OCI-M2 (cell line): ENCODE results near the gene TMA7B.

Experiments
- DNase-seq: peaks from one replicate; lab custom pipeline; 2025; ENCODE audit not compliant: unreplicated experiment; lab: John Stamatoyannopoulos, UW

Gene TMA7B

DNA sequence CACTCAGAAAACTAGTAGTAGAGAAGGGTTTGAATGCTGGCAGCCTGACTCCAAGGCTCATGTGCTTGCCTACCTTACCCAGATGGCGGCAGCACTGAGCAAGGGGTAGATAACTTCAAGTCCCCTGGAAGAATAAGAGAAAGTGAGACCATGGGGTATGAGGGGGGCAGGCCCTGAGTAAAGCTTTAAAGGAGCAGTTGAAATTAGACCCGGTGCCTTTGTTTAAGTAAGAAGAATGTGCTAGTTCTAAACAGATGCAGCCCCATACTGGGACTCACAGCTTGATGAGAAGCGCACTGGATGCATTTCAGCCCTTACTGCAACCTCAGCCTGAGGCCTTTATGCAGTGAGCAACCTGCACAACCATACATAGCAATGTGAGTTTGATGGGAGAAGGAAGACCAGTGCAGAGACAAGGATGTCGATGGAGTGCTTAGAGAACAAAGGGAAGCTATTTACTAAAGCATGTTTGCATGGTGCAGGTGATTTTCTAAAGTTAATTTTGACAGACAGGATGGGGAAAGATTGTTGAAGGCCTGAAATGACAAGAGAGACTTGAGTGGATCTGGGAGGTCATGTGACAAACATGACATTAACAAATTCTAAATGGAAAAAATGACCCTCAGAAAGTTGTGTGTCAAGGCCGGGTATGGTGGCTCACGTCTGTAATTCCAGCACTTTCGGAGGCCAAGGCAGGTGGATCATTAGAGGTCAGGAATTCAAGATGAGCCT lies 27.1 kb upstream of the TMA7B start:
- no peak for DNase-seq

DNA sequence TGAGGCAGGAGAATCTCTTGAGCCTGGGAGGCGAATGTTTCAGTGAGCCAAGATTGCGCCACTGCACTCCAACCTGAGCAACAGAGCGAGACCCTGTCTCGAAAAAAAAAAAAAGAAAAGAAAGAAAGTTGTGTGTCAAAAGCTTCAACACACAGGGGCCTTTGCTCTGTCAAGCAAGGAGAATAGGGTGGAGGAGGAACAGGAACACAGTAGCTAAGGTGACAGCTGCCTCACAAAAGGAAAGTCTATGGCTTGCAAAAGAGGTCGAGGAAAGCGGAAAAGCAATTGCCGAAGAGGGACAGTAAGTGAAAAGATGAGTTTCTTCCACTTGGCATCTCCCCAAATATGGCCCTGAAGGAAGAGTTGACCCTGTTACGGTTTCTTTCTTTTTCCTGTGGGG lies 26.5 kb upstream of the TMA7B start:
- DNase-seq = no peak

DNA sequence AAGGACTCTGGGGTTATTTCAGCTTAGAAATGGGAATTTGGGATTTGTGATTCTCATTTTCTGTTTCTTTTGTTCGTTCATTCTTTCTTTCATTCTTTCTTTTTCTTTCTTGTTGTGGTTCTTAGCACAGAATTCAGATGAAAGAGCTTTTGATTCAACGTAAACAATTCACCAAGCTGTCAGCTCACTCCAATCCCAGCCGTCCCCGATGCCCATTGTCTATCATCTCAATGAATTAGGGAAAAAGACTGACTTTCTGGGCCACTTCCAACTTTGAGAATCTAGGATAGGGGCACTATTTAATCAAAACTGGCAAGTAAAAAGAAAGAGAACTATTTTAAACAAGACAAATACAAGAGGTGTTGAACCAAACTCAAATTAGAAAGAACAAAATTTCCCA lies 25.1 kb upstream of the TMA7B start:
- no peak for DNase-seq

DNA sequence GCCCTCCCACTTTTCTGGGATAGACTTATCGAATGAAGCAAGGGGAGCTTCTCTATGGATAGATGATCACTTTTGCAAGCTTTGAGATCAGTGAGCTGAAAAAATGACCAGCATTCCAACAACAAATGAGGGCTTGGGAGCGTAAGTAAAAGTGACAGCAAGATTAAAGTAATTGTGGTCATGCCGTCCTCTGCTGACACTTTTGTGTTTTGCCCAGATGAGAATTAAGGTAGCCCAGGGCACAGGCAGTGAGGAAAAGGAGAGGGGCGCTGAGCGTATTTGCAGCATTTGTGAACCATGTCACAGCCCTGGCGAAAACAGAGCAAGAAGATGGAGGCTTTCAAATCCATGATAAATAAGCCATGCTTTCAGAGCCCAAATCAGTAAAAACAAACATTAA lies 24.6 kb upstream of the TMA7B start:
- no peak for DNase-seq

DNA sequence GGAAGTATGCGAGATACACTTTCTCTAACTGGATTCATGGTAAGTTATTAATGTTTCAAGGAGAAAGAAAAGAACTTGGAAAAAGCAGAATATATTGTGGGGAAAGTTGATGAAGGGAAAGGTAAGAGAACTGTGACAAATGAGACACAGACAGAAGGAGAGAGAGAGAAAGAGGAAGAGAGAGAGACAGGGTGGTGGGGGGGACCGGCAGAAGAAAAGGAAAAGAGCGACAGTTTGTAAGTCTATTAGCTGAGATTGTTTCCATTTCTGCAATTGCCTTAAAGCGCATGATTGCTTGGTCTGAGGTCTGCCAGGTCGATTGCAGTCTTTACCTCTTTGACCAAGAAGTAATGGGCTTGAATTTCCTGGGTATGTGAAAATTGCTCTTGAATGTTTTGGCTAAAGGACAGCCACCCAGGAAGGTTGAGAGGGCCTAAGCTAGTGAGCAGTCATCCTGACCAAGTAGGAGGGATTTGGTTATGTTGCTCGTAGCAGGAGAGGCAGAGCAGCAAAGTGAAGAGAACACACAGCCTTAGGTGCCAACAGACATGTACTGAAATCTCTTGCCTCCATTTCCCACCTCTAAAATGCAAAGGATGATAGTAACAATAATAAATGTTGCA lies 23.6 kb upstream of the TMA7B start:
- no peak for DNase-seq

DNA sequence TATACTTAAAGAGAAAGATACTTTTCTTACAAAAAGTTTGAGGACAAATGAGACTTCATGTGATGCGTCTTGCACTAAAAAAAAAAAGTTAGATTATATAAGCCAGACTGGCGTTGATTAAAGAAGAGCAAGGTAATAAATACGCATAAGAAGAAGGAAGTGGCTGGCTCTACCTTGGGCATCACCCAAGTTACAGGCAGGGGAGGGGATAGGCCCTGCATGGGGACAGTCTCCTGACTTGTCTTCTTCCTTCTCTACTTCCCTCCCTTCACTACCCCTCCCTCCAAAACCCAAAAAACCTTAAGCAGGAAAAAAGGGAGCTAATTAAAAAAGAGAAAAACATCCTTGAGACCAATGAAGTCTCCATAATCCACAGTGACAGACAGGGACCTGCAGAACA lies 22.3 kb upstream of the TMA7B start:
- DNase-seq = no peak

DNA sequence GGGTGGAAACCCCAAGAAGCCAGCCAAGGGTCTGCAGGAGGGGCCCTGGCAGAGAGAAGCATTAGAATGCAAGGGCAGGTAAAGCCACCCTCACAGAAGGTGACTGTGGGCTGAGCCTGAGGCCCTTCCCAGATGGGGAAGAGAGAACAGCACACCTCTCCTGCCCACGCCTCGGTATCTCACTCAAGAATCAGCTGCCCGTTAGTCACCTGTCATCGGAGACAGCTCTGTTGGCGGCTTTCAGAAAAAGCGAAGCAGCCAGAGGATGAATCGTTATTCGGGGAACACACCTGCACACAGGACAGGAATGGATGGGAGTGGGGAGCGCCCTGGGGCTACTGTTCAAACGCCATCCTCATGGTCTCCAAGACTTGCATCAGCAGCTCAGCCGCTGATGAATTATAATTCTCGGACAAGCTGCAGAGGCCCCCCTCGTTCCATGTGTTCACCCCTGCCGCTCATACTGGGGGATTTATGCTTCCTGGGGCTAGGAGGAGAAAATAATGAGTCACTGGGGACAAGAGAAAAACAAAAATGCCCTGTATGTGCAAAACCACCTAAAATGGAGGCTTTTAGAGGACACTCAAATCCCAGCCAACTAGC lies 21.6 kb upstream of the TMA7B start:
- DNase-seq = no peak

DNA sequence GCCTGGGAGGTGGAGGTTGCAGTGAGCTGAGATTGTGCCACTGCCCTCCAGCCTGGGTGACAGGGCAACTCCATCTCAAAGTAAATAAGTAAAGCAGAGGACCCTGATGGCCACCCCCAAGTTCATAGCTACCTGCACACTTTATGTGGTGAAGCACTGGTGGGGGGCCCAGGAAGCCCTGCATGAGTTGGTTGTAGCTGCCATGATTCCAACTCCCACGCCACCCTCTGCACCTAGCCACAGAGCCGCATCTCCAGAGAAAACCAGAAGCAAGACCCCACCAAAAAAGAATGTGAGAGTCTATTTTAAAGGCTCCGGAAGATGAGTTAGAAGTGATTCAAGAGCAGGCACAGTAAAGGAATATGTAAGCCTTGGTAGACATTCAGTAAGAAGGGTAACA lies 20.4 kb upstream of the TMA7B start:
- DNase-seq = no peak

DNA sequence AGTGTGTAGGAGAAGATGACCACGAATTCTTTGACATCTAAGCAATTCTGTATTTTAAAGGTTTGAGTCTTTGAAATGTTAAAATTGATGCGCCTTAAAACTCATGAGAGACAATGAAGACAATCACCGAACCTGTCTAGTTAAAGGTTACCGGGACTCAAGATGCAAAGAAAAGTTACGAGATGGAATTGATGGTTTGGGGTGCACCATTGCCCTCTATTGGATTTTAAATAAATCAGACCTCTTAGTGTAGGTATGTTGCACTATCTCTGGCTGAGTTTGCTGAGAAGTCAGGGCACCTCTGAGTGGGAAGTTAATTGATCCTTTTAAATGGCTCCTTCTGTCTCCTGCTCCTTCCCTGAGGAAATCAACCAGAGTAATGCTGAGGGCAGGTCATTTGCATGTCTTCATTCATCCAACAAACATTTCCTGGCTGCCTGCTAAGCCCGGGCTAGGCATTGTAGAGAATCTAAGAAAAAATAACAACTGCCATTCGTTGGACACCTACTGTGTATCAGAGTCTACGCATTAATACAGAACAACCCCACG lies 19.4 kb upstream of the TMA7B start:
- no peak for DNase-seq

DNA sequence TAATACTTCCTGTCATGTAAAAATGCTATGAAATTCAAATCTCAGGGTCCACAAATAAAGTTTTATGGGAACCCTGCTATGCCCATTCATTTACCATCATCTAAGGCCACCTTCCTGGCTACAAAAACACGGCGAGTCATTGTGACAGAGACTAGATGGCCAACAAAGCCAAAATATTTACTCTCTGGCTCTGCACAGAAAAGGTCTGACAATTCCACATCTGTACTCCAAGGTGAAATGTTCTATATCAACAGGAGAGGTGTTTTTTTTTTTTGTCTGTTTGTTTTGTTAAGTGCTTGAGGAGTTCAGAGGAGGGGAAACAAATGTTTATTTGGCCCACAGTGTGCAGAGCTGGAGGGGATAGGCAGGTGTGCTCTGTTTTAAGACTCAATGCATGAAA lies 18.6 kb upstream of the TMA7B start:
- DNase-seq = no peak

DNA sequence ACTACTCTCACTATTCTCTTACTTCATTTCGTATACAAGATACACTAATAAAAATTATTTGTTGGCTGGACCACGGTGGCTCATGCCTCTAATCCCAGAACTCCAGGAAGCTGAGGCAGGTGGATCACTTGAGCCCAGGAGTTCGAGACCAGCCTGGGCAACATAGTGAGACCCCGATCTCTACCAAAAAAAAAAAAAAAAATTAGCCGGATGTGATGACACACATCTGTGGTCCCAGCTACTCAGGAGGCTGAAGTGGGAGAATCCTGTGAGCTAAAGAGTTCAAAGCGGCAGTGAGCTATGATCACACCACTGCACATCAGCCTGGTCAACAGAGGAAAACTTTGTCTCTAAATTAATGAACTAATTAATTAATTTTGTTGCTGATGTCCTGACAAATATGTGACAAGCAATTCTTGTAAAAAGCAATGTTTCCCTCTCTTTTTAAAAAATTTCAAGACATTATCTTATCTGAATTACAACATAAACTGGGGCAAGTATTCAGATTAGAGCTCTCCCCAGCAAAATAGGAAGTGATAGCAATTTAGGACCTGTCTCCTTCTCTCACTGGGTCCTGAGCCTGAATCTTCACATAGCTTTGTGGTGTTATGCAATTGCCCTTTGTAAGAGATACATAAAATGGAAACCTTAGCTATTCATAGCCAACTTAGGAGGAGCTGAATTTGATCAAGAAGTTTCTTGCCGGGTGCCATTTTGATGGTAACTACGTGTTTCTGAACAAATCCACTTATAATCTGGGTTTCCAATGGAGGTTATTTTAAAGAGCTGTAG lies 17.6 kb upstream of the TMA7B start:
- DNase-seq = no peak

DNA sequence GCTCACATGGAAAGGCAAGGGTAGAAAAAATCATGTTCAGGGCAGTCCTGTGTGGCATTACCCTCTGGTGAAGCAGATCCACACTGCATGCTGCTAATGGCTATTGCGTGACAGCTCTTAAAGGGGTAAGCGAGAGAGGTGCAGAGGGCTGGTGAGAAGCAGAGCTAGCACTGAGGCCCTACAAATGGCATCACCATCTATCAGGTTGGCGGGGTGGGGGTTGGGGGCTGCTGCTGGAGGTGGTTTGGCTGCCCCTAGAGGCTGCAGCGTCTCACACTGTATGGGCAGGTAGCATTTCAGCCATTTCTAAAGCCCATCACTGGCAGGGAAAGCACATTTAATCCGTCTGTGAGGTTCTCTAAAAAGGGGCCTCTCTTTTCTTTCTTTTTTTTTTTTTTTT lies 16.9 kb upstream of the TMA7B start:
- DNase-seq = no peak

DNA sequence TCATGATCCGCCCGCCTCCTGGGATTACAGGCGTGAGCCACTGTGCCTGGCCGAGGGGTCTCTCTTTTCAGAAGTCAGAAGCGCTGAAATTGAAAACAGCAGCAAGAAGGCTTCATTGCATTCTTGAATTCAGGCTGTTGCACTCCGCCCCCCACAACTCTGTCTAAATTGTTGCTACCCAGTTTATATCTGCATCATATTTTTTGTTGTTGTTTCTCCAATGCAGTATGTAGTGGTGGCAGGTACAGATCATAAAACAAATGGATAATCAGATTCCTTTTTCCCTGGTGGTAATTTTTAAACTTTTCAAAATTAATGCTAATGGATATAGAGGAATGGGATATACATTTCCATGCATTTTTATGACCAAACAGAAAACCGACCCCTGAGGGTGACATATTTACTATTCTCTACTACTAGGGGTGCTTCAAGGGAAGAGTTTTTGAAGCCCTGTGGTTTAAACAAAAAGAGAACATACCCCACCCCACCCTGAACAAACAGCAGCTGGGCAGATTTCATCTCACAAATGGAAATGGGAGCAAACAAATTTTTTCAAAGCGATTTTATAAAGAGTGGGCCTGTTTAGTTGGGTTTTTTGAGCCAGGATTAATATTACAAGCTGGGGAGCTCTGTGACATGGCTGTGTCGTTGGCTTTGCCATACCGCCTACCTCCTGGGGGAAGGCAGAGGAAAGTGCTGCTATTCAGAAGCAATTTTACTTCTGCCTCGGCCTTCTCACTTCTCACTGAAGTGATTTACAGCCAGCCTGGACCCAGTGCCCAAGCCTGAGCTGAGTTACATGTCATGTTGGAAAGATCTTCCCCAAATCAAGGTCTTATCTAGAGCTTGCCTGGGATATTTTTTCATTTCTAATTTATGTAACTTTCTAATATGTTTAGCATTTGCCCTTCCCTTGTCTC lies 16.0 kb upstream of the TMA7B start:
- DNase-seq = no peak

DNA sequence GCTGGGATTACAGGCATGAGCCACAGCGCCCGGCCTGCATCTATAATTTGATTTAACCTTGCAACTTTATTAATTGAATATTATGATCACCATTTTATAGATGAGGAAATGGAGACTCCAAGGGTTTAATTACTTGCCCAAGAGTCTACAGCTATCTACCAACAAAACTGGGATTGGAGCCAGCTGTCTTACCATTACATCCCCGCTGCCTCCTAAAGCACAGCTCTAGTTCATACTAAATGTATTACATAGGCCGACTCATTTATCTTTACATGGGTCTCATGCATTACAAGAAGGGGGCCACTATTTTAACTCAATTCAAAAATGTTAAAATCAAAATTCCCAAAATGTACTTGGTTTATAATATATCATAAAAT lies 14.1 kb upstream of the TMA7B start:
- no peak for DNase-seq

DNA sequence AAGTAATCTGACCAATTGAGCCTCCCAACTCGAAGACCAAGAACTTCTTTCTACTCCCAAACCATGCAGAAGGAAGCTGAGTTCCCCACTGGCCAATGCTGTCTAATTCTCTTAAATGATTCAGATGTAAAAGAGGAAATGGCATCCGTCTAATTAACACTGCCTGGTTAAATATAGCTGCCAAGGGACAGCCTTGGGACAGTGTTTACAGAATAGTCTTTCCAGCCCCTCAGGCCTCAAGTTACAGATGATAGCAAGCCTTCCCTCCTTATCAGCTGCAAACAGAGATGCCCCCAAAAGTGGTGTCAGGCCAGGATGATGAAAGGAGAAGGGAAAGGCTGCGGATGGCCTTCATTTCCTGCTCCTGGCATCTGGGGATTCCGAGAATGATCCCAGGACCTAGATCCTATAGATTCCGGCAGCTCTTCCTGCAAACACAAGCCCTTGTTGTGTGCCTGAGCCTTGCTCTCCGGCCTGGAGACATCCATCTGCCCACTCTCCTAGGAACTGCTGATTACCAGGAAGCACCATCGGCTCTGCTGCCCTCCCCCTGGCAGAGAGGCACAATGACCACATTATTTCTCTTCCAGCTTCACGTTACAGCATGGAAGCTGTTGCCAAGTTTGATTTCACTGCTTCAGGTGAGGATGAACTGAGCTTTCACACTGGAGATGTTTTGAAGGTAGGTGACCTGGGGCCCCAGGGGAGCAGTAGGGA lies 13.5 kb upstream of the TMA7B start:
- peak; percentile 65 for DNase-seq

DNA sequence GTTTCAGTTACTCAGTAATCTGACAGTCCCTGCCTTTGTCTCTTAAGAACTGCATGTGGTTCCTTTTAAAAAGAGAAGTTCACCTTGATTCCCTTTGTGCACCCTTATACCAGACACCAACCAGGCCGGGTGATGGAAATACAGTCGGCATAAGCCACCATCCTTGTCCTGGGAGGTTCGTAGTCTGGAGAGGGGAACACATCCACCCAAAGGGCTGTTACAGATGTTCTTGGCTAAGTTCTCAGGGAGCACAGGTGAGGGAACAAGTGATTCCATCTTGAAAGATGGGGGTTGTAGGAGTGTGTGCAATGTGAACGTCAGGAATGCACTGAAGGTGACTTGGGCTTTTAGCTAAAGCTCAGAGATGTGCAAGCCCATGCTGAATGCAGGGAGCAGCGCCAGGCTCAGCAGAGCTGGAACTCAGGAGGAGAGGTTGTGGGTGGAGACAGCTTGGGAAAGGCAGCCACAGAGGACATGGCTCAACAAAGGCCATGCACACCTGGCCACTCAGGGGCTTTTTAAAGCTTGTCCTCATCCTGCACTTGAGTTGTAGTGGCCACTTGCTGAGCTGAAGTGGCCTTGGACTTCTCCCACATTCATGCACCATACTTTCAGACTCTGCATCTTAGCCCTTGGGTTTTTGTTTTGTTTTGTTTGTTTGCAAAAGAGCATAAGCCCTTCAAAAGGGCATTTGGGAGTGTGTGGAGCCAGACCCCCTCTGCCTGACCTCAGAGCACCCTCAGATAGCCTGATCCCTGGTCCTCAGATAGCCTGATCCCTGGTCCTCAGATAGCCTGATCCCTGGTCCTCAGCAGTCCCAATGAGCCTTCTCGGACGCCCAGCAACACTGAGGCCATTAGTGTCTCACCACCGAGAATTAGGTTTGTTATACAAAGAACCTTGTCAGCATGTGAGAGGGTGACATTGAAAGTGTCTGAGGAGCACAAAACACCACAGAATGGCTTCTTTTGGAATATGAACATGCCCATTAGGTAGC lies 12.7 kb upstream of the TMA7B start:
- no peak for DNase-seq

DNA sequence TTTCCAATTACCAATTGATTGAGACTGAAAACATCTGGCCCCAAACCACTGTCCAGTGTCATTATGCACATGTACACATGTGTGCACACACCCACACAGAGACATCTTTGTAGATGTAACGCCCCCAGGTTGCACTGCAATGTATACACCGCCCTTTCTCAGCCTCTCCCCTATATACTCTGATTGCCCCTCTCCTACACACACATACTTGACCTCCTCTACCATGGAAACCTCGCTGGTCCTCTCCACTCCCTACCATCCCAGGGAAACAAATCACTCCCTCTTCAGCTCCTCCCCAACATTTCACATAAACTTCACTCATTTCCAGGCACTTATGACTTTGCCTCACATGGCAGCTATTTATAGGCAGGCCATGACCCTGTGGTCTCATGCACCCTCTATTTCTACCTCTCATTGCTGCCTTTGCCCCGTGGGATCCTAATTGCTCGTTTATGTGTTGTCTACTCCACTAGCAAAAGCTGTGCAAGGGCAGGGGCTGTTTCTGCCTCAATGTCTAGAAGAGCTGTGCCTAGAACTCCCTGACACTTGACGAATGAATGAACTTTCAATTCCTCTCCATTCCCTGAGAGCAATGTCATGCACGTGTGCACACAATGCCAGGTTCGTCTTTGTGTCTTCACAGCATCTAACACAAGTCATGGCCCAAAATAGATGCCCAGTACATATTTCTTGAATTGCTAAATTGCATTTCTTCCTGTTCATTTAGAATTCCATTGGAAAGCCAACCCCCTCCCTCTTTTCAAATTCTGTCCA lies 10.0 kb upstream of the TMA7B start:
- no peak for DNase-seq
